HFF-Myc (cell line): Measurements from ENCODE around the gene RDH5.

ENCODE experiments used
- DNase-seq: peaks from one replicate; pipeline ENCODE4 v3.0.0-alpha.2; 2011; ENCODE audit warnings: low read depth; ENCODE audit errors: extremely low read depth
- H3K4me3 ChIP-seq: replicated peaks from 2 replicates; pipeline ENCODE4 v1.5.1; 2011; ENCODE audit warnings: low read depth, mild to moderate bottlenecking, control low read depth, low read length
- CTCF ChIP-seq: IDR thresholded peaks from 2 replicates; pipeline ENCODE4 v1.5.1; 2012; ENCODE audit warnings: mild to moderate bottlenecking, low read depth, low read length, control low read depth; ENCODE audit errors: missing control alignments

Gene RDH5

GRCh38 chr12:55720071-55720564, at the start of gene RDH5:
Gene RDH5 (plus strand): TSS chr12:55720393. CDS start chr12:55721185, 792 bp downstream.
- TF ChIP-seq CTCF: no peak
- DNase-seq: no peak
- H3K4me3 ChIP-seq: peak within 1 kb of the TSS; percentile 14

GRCh38 chr12:55671746-55672145, 48.4 kb upstream of the RDH5 start:
- no peak for TF ChIP-seq CTCF
- no peak for DNase-seq
- H3K4me3 ChIP-seq: no peak overlapping the region

GRCh38 chr12:55673638-55674037, 46.6 kb upstream of the RDH5 start:
- no peak overlapping the region for H3K4me3 ChIP-seq
- TF ChIP-seq CTCF: no peak
- no peak for DNase-seq

- no peak for DNase-seq
- no peak overlapping the region for H3K4me3 ChIP-seq
- no peak for TF ChIP-seq CTCF
These were observed 44.5 kb upstream of the RDH5 start for GRCh38 chr12:55675666-55676065.

- no peak overlapping the region for H3K4me3 ChIP-seq
- no peak for TF ChIP-seq CTCF
- DNase-seq: no peak
These were observed 43.5 kb upstream of the RDH5 start for GRCh38 chr12:55676707-55677106.

- H3K4me3 ChIP-seq: no peak overlapping the region
- no peak for TF ChIP-seq CTCF
- no peak for DNase-seq
These were observed 40.5 kb upstream of the RDH5 start for GRCh38 chr12:55679691-55680090.
